SHP77 treated with DMSO at 0.1 percent for 48 hours (cell line): ENCODE results near the gene ANAPC16.
"Not testable (repeated sequence)": the region's sequence is repeated elsewhere in the genome, so short reads cannot be mapped to it uniquely, and the experiment has no call there.

Experiments
- DNase-seq: peaks from one replicate; lab custom pipeline; 2025; lab: John Stamatoyannopoulos, UW

The ANAPC16 gene

DNA sequence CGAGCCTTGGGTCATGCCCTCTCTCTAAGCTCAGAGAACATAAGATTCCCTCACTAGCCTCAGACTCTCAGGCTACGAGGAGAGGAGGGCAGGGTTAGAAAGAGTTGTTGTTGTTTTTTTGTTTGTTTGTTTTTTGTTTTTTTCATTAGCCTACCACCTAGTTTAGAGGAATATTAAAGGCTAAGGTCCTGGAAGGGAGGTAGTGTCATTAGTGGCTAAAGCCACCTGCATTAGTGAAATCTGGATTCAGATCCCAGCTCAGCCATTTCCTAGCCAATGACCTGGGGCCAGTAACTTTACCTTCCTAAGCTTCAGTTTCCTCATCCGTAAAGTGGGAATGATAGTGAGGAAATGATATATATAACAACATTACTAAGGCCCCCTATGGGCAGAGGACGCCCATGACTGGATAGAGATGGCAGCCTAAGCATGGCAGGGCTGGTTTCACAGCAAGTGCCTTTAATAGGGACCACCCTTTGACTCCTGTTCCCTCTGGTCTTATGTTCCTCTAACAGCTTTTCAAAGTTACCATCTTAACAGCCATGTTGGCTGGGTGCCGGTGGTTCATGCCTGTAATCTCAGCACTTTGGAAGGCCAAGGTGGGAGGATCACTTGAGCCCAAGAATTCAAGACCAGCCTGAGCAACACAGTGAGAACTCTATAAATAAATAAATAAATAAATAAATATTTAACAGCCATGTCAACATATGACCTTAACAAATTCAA is 63.0 kb downstream of the ANAPC16 start:
- no peak for DNase-seq

DNA sequence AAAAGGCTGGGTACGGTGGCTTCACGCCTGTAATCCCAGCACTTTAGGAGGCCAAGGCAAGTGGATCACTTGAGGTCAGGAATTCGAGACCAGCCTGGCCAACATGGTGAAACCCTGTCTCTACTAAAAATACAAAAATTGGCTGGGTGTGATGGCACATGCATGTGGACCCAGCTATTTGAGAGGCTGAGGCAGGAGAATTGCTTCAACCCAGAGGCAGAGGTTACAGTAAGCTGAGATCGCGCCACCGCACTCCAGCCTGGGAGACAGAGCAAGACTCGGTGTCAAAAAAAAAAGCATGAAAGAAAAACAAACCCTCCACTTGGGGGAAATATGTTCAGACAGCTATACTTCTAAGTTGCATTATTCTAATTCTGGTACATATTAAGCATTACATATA is 63.8 kb downstream of the ANAPC16 start:
- DNase-seq, result not testable (repeated sequence)

DNA sequence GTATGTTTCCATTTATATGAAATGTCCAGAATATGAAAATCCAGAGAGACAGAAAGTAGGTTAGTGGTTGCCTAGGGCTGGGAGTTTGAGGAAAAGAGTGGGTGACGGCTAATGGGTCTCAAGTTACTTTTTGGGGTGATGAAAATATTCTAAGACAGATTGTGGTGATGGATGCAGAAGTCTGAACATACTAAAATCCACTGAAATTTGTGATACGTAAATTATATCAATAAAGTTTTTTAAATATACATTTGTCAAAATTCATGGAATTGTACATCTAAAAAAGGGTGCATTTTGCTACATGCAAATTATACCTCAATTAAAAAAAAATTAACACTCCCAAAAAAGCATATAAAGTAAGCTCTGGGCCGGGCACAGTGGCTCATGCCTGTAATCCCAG is 67.3 kb downstream of the ANAPC16 start:
- no peak for DNase-seq
